Eye (tissue), 1 donor: ENCODE results near the gene DBI.
"Not testable (repeated sequence)": the region's sequence is repeated elsewhere in the genome, so short reads cannot be mapped to it uniquely, and the experiment has no call there.

Source experiments
- DNase-seq: peaks from one replicate; pipeline ENCODE4 v3.0.0-alpha.2; 2015

The DBI gene

GRCh38 chr2:119402645-119403560 lies 36.1 kb downstream of the DBI start:
- DNase-seq: no peak

GRCh38 chr2:119403618-119404017 lies 36.8 kb downstream of the DBI start:
- not testable (repeated sequence) for DNase-seq

- no peak for DNase-seq
These were observed 38.4 kb downstream of the DBI start for GRCh38 chr2:119405151-119405550.

GRCh38 chr2:119407430-119408220 lies 40.8 kb downstream of the DBI start:
- DNase-seq: peak; percentile 89

GRCh38 chr2:119408221-119408619 lies 41.4 kb downstream of the DBI start:
- DNase-seq: peak; percentile 41

GRCh38 chr2:119409506-119409905 lies 42.7 kb downstream of the DBI start:
- no peak for DNase-seq

GRCh38 chr2:119414894-119415293 lies 48.1 kb downstream of the DBI start:
- no peak for DNase-seq

GRCh38 chr2:119415630-119416029 lies 48.9 kb downstream of the DBI start:
- DNase-seq: no peak

GRCh38 chr2:119416299-119416923 lies 49.6 kb downstream of the DBI start:
- no peak for DNase-seq

- no peak for DNase-seq
These were observed 51.1 kb downstream of the DBI start for GRCh38 chr2:119417908-119418307.

- DNase-seq: no peak
These were observed 52.3 kb downstream of the DBI start for GRCh38 chr2:119419065-119419464.

GRCh38 chr2:119419803-119420508 lies 53.2 kb downstream of the DBI start:
- no peak for DNase-seq

- DNase-seq: no peak
These were observed 54.5 kb downstream of the DBI start for GRCh38 chr2:119421304-119421703.

- no peak for DNase-seq
These were observed 55.0 kb downstream of the DBI start for GRCh38 chr2:119421741-119422140.
